NCI-H2081 (cell line): ENCODE data around the gene FOLR1.

ENCODE experiments used
- DNase-seq, 2 experiments: peaks; one replicate each; lab custom pipeline; 2025; lab: John Stamatoyannopoulos, UW

The FOLR1 gene

GRCh38 chr11:72235351-72236057 lies 43.6 kb downstream of the FOLR1 start:
- DNase-seq = no peak

- no peak for DNase-seq
Observed at GRCh38 chr11:72236083-72236697, 44.2 kb downstream of the FOLR1 start.

DNA sequence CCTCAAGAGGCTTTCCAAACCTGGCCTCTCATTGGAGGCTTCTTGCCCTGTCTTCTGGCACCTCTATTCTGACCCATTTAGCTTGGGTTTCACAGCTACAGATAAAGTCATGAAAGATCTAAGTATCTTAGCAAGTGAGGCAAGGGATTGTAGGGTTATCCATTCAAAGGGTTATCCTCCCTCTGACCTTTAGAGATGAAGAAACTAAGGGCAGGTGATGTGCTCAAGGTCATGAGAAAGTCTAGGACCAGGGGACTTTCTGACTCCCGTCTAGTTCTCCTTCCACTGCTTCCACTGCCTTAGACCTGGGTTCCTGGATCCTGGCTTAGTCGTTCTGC lies 44.8 kb downstream of the FOLR1 start:
- DNase-seq = no peak

DNA sequence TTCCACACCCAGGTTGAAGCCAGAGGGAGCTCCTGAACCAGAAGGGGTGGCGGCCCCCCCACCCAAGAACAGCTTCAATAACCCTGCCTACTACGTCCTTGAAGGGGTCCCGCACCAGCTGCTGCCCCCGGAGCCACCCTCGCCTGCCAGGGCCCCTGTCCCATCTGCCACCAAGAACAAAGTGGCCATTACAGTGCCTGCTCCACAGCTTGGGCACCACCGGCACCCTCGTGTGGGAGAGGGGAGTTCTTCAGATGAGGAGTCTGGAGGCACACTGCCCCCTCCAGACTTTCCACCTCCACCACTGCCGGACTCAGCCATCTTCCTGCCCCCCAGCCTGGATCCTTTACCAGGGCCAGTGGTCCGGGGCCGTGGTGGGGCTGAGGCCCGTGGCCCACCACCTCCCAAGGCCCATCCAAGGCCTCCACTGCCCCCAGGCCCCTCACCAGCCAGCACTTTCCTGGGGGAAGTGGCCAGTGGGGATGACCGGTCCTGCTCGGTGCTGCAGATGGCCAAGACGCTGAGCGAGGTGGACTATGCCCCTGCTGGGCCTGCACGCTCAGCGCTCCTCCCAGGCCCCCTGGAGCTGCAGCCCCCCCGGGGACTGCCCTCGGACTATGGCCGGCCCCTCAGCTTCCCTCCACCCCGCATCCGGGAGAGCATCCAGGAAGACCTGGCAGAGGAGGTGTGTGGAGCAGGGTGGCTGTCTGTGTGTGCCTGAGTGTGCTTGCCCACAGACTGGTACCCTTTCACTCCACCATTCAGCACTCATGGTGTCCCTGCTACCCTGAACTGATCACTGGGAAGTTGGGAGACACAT lies 45.4 kb downstream of the FOLR1 start:
- DNase-seq = no peak

DNA sequence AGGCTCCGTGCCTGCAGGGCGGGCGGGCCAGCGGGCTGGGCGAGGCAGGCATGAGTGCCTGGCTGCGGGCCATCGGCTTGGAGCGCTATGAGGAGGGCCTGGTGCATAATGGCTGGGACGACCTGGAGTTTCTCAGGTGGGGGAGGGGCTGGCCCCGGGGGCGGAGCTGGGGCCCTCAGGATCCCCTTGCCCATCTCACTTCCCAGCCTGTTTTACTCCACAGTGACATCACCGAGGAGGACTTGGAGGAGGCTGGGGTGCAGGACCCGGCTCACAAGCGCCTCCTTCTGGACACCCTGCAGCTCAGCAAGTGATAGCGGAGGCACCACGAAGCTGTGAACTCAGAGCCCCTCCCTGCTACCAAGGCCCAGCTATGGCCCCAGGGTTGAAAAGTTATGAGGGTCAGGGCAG lies 46.1 kb downstream of the FOLR1 start:
- peak in 1 of 2 experiments; percentile 19 for DNase-seq

- DNase-seq = no peak
Observed at GRCh38 chr11:72238492-72239312, 46.8 kb downstream of the FOLR1 start.

- DNase-seq = peak; percentile 36 to 63
Observed at GRCh38 chr11:72239313-72239848, 47.4 kb downstream of the FOLR1 start.

- peak in 1 of 2 experiments; percentile 57 for DNase-seq
Observed at GRCh38 chr11:72239849-72240460, 48.0 kb downstream of the FOLR1 start.

GRCh38 chr11:72240461-72241290 lies 48.7 kb downstream of the FOLR1 start:
- peak in 1 of 2 experiments; percentile 29 for DNase-seq

- DNase-seq = no peak
Observed at GRCh38 chr11:72241291-72241781, 49.4 kb downstream of the FOLR1 start.

GRCh38 chr11:72242141-72242540 lies 50.2 kb downstream of the FOLR1 start:
- DNase-seq = no peak

- DNase-seq = no peak
Observed at GRCh38 chr11:72243173-72244059, 51.5 kb downstream of the FOLR1 start.

DNA sequence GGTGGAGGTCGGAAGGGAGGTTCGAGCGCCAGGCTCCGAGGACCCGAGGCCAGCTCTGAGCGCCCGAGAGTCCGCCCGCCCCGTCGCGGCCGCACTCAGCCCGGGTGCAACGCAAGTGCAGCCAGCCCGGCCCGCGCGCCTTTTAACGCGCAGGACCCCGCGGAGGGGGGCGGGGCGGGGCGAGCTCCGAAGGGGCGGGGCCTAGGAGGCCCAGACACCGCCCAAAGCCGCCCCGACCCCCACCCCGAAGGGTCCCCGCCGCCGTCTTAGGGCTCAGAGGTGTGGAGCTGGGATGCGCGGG lies 52.1 kb downstream of the FOLR1 start, which contains the start of gene PHOX2A:
Gene PHOX2A (minus strand): TSS at position 117 of the 301 bp plus-strand sequence. CDS start 172 bp downstream, outside the sequence.
- DNase-seq = no peak

GRCh38 chr11:72244361-72245262 lies 52.7 kb downstream of the FOLR1 start:
- no peak for DNase-seq

DNA sequence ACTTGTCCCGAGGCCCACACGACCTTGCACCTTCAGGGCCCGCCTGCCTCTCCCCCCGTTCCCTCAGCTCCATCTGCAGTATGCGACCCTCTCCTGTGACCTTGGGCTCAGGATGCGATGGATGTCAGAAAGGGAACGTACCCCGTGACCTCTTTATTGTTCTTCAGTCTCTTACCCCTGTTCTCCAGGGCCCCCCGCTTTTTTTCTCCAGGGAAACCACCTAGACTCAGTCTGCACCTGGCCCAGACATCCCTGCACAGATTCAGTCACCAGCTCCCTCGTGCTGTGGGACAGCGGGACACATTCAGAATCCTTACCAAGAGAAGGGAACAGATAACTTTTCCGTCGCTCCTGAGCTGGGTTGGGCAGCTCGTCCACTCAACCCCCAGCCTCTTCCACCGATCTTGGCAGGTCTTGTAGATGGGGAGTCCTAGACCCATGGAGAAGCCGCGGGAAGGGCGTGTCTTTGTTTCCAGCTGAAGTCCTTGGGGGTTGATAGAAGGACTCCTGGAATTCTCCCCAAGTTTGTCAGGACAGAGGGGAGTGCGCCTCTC lies 53.4 kb downstream of the FOLR1 start:
- DNase-seq = no peak
